ENCODE results near the gene C21orf91. TPM values are rescaled to one million over a fixed set of nuclear protein-coding genes. Genes with fewer than 3 reads are reported as not detected.

C21orf91 gene
- total RNA-seq, 1 experiment from 2014 or later = 30.5 TPM

GRCh38 chr21:17819114-17819876, at the start of gene C21orf91 (continued):
- no peak for TF ChIP-seq ARID4B (CRISPR knock-in tag; IDR thresholded peaks at IDR 0.05; ENCODE audit: borderline replicate concordance)
- no peak for TF ChIP-seq ZNF425 (CRISPR knock-in tag; conservative IDR thresholded peaks at IDR 0.05)
- TF ChIP-seq ZNF219 (CRISPR knock-in tag; IDR thresholded peaks at IDR 0.05; ENCODE audit: borderline replicate concordance) = no peak
- no peak for TF ChIP-seq NR2C2 (CRISPR knock-in tag; IDR thresholded peaks at IDR 0.05)
- no peak for TF ChIP-seq HMGA2 (CRISPR knock-in tag; IDR thresholded peaks at IDR 0.05)
- 0 out of 2 replicates have a peak, but pooled peaks have one; percentile 34 for TF ChIP-seq SMAD3 (CRISPR knock-in tag; IDR thresholded peaks at IDR 0.05; ENCODE audit: borderline replicate concordance)
- no peak for TF ChIP-seq CTCF (IDR thresholded peaks at IDR 0.05)
- peak; percentile 50; the same call in 1 of the 2 replicates for TF ChIP-seq FOXP1 (CRISPR knock-in tag; IDR thresholded peaks at IDR 0.05; ENCODE audit: borderline replicate concordance)
- peak; percentile 62; the same call in 1 of the 2 replicates for TF ChIP-seq FOXP4 (CRISPR knock-in tag; IDR thresholded peaks at IDR 0.05)
- TF ChIP-seq NR1H2 (CRISPR knock-in tag; IDR thresholded peaks at IDR 0.05) = no peak

GRCh38 chr21:17866590-17866989, 47.4 kb upstream of the C21orf91 start:
- no peaks in the 10 kb centered on the region for H3K27me3 Mint-ChIP-seq (ENCODE audit: low read depth)
- H3K4me1 Mint-ChIP-seq = peaks cover 5% of the 10 kb centered on the region; the same call in 1 of the 2 replicates
- no peak for TF ChIP-seq PREB (CRISPR knock-in tag; IDR thresholded peaks at IDR 0.05; ENCODE audit: borderline replicate concordance)
- TF ChIP-seq ZNF317 (CRISPR knock-in tag; IDR thresholded peaks at IDR 0.05; ENCODE audit: borderline replicate concordance, low read depth) = no peak
- TF ChIP-seq FOXK1 (CRISPR knock-in tag; IDR thresholded peaks at IDR 0.05) = no peak
- no peak for TF ChIP-seq IRF2 (CRISPR knock-in tag; IDR thresholded peaks at IDR 0.05; ENCODE audit: borderline replicate concordance, low read depth)
- TF ChIP-seq NFATC4 (CRISPR knock-in tag; IDR thresholded peaks at IDR 0.05) = no peak
- no peak for TF ChIP-seq STAT6 (CRISPR knock-in tag; conservative IDR thresholded peaks at IDR 0.05; ENCODE audit: low read depth)
- TF ChIP-seq EMX1 (CRISPR knock-in tag; IDR thresholded peaks at IDR 0.05) = no peak
- TF ChIP-seq GABPB1 (CRISPR knock-in tag; IDR thresholded peaks at IDR 0.05) = no peak
- DNase-seq (ENCODE audit: low spot score) = no peak
- no peak overlapping the region for H3K27ac Mint-ChIP-seq
- no peak for ATAC-seq
- H3K36me3 Mint-ChIP-seq = no peaks in the 10 kb centered on the region
- H3K9me3 Mint-ChIP-seq = peaks cover 24% of the 10 kb centered on the region
- no peak overlapping the region for H3K4me3 Mint-ChIP-seq
- POLR2A ChIA-PET = no interaction called here
- CTCF ChIA-PET = no interaction called here
